Activated T-cell treated with anti-CD3 and anti-CD28 coated beads, Interleukin-2, amount 50 U/mL, for 1 hour (primary cell): ENCODE results near the gene CSNK1G3.
"Not testable (repeated sequence)": the region's sequence is repeated elsewhere in the genome, so short reads cannot be mapped to it uniquely, and the experiment has no call there.

Experiments used
- DNase-seq: peaks from one replicate; pipeline ENCODE4 v3.0.0-alpha.2; 2020

The CSNK1G3 gene

DNA sequence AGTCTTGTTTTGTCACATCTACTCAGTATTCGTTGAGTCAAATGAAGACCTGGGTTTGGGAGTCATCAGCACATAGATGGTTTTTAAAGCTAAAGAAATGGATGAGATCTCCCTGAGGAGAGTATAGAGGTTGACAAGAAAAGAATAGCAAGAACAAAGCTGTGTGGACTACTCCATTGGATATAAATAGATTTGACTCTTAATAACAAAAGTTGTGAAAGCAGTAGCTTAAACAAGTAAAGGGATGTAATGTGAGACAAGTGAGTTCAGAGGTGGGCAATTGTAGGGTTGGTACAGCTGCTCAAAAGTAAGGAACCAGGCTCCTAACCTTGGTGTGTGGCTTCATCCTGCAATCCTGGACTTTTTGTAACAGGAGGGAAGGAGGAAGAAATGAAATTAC, 49.3 kb downstream of the CSNK1G3 start:
- DNase-seq = no peak

DNA sequence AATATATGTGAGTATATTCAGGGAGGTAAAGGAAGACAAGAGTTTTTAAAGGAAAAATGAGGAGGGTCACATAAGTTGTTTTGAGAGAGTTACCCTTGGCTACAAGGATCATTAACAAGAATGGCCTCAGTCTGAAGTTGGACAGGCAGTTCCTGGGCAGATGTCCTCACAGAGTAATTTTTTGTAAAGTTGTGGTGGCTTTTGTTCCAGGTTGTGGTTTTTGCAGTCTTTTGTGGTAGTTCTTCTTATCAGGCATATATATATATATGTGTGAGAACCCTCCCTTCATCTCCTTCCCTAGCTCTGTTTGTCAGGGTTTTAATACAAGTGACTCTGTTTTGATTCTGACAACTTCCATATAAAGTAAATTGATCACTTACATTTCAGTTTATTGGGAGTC, 60.0 kb downstream of the CSNK1G3 start:
- DNase-seq = no peak

DNA sequence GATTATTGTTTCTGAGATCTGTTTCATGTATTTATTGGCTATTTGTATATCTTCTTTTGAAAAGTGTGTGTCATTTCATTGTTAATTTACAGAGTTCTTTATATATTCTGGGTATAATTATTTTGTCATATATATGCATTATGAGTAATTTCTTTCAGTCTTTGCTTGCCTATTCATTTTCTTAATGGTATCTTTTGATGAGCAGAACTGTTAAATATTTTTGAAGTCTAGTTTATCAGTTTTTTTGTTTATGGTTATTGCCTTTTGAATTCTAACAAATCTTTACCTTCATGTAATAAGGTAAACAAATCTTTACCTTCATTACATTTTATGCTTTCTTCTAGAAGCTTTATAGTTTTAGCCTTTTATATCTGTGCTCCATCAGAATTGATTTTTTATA, 66.4 kb downstream of the CSNK1G3 start:
- no peak for DNase-seq

DNA sequence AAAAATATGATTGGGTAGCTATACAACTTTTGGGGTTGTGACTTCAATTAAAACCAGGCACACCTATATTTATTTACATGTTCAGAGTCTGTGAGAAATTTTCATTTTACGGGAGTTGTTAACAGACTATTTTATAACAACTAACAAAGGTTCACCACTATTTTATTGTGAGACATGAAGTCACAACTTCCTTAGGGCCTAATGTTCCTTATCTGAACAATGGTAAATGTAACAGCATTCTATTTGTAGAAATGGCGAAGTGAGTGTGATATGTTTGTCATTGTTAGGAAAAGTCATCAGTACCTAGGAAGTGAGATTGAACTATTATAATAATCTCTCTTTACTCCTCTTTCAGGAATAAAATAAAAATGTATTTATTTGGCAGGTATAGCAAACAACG, 67.4 kb downstream of the CSNK1G3 start:
- no peak for DNase-seq

DNA sequence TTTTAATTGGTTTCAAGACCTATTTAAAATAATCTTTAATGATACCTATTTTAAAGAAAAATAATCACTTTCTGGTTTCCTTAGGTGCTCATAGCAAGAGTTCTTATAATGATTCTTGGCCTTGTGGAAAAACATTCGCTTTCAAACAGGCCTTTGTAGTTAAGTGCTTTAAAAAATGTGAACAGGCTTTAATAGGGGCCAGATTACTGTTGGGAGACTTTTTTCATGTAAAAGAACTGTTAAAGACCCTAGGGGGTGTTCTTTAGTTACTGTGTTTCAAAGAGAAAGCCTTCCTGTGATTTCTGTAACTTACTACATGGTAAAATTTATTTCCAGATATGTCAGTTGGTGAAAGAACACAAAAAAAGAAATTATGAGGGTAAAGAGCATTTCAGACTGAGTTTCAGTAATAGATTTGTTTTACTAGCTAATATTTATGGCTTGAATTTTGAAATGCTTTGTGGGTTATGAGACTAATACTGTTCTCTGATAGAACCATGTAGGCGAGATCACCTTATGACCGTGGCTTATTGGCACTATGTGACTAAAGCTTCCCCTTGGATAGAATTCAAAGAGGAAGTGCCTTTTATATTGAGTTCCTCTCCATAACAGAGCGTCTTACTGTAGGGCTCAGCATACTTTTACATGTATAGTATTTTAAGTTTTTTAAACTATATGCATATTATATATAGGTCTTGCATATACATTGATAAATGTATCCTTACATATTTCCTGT, 70.7 kb downstream of the CSNK1G3 start:
- no peak for DNase-seq

DNA sequence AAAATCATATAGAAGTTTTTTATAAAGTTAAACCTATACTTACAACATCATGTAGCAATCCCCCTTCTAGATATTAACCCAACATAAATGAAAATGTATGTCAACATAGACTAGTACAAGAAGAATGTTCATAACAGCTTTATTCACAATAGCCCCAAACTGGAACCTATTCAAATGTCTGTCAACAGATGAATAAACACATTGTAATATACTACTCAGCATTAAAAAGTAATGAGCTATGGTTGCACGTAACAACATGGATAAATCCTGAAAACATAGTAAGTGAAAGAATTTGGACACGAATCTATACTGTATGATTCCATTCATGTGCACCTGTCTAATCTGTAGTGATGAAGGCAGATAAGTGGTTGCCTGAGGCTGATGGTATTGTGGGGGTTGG, 73.9 kb downstream of the CSNK1G3 start:
- no peak for DNase-seq

DNA sequence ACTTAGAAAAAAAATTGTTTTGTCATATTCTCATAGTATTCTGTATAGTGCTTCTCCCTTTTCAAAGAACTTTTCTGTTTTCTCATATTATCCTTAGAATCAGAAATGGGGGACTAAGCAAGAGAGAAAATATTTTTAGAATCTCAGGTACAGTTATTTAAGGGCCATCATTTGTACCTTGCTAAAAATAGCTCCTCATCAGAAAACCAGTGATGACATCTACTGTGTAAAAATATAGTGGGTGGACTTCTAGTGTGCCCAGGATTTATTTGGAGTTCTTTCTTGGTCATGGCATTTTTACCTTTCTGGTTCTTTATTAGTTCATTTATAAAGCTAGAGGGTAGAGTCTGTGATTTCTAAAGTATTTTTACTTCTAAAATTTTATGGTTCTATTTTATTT, 82.5 kb downstream of the CSNK1G3 start:
- no peak for DNase-seq

DNA sequence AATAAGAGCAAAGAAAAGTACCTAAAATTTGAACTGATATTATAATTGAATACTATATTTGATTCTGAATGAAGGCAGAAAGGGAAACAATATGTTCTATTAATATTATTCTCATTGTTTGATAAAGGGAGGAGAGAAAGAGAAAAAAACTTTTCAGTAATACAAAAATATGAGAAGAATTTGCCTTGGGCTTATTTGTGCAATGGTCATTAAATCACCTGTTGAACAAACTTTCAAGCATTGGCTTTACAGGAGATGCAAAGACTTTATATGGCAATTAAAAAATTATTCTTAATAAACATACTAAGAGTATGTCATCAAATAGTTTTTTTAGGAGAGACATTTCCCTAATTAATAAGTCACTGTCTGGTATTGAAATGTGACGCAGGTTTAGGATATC, 85.0 kb downstream of the CSNK1G3 start:
- DNase-seq = no peak

DNA sequence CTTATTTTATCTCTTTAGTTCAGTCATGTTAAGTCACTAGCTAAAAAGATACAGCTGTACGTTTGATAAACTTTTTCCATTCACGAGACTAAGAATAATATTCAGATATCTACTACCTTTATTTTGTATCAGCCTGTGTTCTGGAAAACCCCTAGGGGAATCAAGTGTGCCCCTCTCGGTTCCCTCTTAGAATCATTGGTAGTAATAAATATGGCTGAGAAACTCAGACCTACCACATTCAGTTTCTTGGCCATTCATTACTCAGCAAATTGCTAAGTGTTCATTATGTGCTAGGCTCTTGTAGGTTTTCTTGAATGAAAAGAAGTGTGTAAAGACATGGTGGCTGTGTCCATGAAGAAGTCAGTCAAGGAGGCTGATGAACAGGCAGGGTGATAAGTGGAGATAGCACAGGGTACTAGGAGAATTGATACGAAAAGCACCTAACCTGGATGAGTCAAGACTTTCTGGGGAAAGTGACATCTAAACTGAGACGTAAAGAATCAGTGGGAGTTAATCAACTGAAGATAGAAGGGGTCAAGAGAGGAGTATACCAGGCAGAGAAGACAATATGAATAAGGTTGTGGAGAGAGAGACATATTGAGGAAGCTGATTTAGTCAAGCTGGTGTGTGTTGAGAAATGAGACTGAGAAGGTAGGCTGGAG, 86.2 kb downstream of the CSNK1G3 start:
- DNase-seq = no peak

DNA sequence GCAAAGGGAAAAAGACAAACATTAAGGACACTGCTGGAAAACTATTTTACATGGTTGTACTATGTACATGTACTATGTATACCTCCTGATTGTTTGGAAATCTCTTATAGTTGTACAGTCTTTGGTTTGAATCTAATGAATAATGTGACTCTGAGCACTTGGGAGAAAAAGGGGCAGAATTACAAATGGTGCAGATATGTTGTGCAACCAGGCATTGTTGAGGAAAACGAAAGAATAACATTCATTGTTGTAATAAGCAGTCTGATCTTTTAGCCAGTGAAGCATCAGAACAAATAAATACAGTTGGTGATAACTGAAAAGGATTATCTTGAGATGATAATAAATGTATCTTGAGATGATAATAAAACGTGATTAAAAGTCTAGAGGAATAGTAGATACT, 87.2 kb downstream of the CSNK1G3 start:
- no peak for DNase-seq

DNA sequence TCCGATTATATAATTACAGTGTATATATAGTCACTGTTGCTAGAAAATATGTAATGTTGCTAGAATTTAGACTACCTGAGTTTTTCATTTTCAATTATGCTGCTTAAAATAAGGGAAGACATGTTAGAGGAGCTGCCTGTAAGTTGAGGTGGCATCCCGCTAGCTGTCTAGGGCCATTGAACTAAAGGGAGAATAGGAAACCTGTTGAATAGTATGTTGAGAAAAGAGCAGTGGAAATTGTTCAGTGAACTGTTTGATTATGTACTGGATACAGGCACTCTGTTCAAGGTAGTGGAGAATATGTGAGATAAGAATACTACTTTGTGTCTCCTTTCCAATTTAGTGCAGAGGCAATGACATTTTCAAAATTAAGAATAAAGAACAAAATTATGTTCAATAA, 89.6 kb downstream of the CSNK1G3 start:
- no peak for DNase-seq

DNA sequence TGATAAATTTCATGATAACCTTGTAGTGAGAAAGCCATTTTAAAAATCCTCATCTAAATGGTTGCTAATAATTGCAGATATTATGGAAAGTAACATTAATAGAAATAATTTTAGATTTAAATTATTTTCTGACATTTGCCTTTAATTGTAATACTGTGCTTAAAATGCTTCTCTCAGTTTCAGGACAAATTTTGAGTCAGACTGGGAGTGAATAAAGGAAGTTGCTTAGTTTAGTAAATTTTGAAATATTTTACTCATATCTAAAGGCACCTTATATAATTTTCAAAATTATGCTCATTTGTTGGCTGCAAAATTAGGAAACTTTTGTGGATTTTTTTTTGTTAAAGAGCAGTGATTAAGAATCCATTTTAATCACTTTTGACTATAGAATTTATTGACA, 93.8 kb downstream of the CSNK1G3 start:
- DNase-seq = no peak

DNA sequence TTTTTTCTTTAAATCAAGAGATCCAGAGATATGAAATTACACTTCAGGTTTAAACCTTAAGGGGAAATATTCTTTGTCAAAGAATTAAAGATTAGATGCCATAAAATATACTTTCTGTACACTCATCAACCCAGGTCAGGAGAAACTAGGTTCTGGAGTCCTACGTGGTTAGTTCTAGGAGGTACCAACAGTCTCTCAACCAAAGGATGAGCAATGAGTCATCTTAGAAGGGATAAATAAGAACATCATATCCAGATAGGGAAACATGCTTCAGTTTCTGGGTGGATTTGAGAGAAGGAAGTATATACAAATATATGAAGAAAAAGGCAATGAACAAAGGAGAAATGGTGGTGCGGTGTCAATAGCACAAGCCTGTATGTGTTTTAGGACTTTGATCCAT, 98.2 kb downstream of the CSNK1G3 start:
- no peak for DNase-seq

DNA sequence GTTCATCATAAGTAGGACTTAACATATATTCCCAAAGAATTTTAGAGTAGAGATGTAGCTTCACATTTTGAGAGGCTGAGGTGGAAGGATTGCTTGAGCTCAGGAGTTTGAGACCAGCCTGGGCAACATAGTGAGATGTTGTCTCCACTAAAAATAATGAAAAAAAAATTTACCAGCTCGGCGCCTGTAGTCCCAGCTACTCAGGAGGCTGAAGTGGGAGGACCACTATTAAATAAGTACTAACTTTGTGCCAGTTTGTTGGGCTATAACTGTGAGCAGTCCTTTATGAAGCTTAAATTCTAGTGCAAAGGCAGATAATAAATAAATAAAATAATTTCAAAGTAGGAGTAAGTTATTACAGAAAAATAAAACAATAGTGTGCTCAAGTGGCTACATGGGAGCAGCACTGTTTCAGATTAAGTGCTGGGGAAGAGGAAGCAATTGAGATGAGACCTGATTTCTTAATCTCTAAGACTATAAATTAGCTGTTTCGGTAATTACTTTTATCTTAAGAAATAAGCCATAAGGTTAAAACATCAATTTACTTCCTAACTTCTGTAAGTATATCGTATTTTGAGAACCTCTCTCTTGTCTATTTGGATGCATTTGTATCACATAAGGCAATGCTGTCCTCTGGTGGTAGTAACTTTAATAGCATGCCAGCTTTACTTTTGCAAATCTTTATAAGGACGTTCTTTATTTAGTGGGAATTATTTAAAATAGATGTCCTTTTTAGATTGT, 98.9 kb downstream of the CSNK1G3 start:
- no peak for DNase-seq

DNA sequence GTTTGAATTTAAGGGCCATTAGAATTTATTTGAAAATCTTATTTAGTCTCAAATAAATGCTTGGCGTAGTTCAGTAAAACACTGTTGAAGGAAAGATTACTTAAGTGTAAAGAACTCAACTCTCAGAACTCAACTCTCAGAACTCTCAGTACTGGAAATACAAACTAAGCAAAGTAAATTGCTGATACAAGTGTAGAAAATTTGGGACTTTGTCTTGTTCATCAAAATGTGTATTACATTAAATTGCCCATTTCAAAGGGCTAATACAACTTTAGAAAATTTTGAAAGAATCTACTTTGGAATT, 99.4 kb downstream of the CSNK1G3 start:
- DNase-seq = no peak

DNA sequence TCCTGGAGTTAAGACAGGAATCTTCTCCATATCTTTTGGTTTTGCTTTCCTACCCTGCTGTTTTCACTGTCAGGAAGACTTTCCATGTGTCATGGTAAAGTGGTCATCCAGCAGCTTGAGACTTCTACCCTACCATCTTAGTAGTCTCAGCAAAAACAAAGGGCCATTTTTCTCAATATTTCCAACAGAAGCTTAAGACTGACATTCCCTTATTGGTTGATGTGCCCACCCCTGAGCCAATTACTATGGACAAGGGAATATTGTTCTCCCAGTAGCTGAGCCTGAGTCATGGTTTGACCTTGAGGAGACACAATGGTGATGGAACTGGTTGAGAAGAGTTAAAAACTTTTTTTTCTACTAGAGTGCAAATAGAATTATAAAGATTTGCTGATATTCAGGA, 105.6 kb downstream of the CSNK1G3 start:
- DNase-seq = no peak

DNA sequence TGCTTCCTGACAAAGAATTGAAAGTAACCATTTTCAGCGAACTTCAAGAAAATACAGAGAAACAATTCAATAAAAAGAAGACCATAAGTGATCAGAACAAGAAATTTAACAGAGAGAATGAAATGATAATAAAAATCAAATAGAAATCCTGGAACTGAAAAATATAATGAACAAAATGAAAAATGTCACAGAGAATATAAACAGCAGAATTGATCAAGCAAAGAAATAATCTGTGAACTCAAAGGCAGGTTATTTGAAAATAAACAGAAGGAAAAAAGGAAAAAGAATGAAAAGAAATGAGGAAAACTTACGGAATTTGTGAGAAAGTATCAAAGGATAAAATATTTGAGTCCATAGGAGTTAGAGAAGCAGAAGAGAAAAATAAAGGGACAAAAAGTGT, 114.1 kb downstream of the CSNK1G3 start:
- no peak for DNase-seq

DNA sequence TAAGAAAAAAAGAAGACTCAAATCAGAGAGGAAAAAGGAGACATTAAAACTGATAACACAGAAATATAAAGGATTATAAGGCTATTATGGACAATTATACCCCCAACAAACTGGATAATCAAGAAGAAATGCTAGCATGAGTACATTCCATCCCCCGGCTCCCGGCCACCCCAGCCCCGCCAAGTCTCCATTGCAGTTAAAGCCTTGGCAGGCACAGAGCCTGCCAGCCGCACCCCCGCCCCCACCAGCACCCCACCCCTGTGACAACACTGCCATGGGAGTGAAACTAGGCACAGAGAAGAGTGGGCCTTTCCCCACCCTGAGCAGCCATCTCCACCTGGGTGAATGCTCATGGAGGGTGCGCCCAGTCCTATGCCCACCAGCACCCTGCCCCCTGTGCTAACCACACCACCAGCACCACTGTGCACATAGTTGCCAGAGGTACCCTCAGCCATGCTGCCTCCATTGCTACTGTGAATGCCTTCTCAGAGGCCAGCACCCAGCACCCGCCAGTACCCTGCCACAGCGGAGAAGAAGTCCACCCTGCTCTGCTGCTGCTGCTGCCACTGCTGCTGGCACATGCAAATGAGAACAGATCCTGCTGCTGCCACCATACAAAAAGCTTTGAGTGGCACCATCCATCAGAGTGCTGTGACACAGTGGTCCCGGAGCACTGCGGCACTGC, 117.0 kb downstream of the CSNK1G3 start:
- DNase-seq = no peak

DNA sequence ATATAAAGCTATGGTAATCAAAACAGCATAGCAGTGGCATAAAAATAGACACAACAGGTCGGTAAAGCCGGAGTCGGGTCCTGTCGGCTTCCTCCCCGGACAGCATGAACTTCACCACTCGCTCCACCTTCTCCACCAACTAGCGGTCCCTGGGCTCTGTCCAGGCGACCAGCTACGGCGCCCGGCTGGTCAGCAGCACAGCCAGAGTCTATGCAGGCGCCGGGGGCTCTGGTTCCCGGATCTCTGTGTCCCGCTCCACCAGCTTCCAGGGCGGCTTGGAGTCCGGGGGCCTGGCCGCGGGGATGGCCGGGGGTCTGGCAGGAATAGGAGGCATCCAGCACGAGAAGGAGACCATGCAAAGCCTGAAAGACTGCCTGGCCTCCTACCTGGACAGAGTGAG, 124.0 kb downstream of the CSNK1G3 start:
- no peak for DNase-seq

DNA sequence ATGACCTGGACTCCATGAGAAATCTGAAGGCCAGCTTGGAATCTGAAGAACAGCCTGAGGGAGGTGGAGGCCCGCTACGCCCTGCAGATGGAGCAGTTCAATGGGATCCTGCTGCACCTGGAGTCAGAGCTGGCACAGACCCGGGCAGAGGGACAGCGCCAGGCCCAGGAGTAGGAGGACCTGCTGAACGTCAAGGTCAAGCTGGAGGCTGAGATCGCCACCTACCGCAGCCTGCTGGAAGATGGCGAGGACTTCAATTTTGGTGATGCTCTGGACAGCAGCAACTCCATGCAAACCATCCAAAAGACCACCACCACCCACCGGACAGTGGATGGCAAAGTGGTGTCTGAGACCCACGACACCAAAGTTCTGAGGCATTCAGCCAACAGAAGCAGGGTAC, 125.1 kb downstream of the CSNK1G3 start:
- not testable (repeated sequence) for DNase-seq

DNA sequence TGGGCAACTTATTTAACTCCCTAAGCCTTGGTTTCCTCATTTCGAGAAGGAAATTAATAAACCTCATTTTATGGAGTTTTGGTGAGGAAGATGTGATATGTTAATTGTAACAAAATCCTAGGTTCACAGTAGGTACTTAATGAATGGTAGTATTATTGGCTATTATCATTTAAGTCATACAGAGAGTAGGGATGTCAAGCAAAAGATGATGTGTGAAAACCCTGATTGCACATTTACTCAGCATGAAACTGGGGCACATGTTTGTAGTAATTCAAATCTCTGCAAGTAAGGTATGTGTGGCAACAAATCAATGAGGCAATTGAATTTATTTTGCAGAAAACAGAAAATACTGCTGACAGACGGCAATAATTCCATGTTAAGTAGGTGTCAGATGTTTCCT, 127.3 kb downstream of the CSNK1G3 start:
- no peak for DNase-seq

DNA sequence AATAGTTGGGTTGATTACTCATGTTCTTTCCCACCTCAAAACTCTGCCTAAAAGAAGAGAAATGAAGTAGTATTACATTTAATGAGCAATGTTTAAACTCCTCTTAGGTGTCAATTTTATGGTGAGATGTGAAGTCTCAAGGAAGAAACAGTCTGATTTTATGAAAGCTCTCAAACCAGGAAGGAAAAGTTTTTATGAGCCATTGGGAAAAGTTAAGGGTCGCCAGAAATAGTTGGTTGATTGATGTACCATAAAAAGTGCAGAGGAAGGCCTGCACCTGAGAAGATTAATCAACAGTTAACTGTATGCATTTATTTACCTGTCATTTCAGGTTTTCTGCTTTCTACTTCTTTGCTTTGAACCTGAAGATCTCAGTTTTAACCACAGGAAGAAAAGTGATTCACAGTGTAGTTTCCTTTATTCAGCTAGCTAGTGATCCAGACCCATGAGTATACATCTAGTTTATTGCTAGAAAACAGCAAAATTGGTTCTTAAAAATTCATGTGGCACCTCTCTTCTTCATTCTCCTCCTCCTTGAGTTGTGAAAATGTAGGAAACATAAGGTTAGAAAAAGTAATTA, 133.1 kb downstream of the CSNK1G3 start:
- DNase-seq = no peak

DNA sequence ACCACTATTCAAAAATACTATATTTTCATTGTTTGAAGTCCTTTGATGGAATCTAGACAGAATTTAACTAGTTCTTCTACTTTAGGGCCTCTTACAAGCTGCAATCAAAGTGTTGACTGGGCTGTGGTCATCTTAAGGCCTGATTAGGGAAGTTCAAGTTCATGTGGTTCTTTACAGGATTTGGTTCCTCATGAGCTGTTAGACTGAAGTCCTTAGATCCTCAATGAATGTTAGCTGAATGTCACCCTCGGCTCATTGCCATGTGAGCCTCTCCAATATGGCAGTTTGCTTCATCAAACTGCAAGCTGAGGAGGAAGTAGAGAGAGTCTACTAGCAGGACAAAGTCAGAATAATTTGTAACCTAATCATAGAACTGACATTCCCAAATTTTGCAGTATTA, 135.1 kb downstream of the CSNK1G3 start:
- no peak for DNase-seq

DNA sequence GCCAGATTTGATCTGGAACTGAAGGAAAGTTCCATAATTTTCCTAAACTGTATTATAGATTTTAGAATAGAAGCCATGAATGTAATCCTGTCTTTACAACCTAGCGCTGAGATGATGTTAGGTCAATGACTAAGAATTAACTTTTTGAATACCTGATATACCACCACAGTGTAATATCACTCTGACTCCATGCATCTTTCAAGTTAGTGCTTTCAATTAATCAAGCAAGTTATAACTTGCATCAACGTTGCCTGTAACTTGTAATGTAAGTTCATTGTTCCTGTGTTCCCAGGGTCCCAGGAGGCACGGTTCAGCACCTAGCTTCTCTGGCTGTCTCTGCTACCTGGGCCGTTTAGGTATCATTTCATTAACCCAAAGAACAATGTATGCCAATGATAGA, 139.3 kb downstream of the CSNK1G3 start:
- no peak for DNase-seq
